H1 (cell line): ENCODE data around the gene RAD23B. TPM values are rescaled to one million over a fixed set of nuclear protein-coding genes. Genes with fewer than 3 reads are reported as not detected.

Source experiments
- ASH2L ChIP-seq: fragments of 200-600, 300-600 bp; sonication (generic); IDR thresholded peaks from one replicate; pipeline ENCODE4 v1.7.1; 2017; ENCODE audit warnings: low read length
- BCL11A ChIP-seq, 2 experiments: IDR thresholded peaks; one replicate each; pipeline ENCODE4 v1.6.1; 2011; ENCODE audit warnings: low read depth in 2 of 2, low read length in 2 of 2, mild to moderate bottlenecking in 2 of 2
- CHD1 ChIP-seq: IDR thresholded peaks from 2 replicates; pipeline ENCODE4 v1.6.1; 2012; ENCODE audit warnings: low read depth, low read length, improper control_type of control experiment
- CREB1 ChIP-seq: IDR thresholded peaks from 2 replicates; pipeline ENCODE4 v1.6.1; 2012; ENCODE audit warnings: inconsistent platforms
- CTBP2 ChIP-seq: IDR thresholded peaks from 2 replicates; pipeline ENCODE4 v1.7.0; 2011; ENCODE audit warnings: borderline replicate concordance, mild to moderate bottlenecking, moderate library complexity, mixed read lengths, low read length; ENCODE audit not compliant: insufficient read depth, insufficient read length
- CTCF ChIP-seq, 3 experiments: IDR thresholded peaks; 1 replicate in 2 of 3; 2 replicates in 1 of 3; pipeline versions ENCODE4 v1.5.1 to v1.6.1; 2011; ENCODE audit warnings: low read length in 3 of 3, mild to moderate bottlenecking in 3 of 3, inconsistent platforms in 2 of 3, low read depth in 1 of 3, moderate library complexity in 1 of 3; ENCODE audit not compliant: insufficient read depth in 1 of 3; ENCODE audit errors: control extremely low read depth in 1 of 3
- E2F6 ChIP-seq: IDR thresholded peaks from 2 replicates; pipeline ENCODE4 v1.6.1; 2012; ENCODE audit warnings: inconsistent platforms
- EZH2 ChIP-seq: fragments of 200-600 bp; sonication (generic); IDR thresholded peaks from 2 replicates; pipeline ENCODE4 v1.7.1; 2012; ENCODE audit warnings: low read depth, mild to moderate bottlenecking, moderate library complexity, low read length, inconsistent platforms; ENCODE audit not compliant: severe bottlenecking
- GABPA ChIP-seq: IDR thresholded peaks from 2 replicates; pipeline ENCODE4 v1.6.1; 2011; ENCODE audit warnings: mild to moderate bottlenecking, low read length, moderate library complexity, borderline replicate concordance; ENCODE audit not compliant: insufficient read depth
- GTF2F1 ChIP-seq: IDR thresholded peaks from 2 replicates; pipeline ENCODE4 v1.6.1; 2012; ENCODE audit warnings: low read depth, low read length, improper control_type of control experiment, borderline replicate concordance
- JUND ChIP-seq: IDR thresholded peaks from 2 replicates; pipeline ENCODE4 v1.6.1; 2011; ENCODE audit warnings: mild to moderate bottlenecking, improper control_type of control experiment, low read length
- KDM5A ChIP-seq: fragments of 200-600 bp; IDR thresholded peaks from 2 replicates; pipeline ENCODE4 v1.7.1; 2012; ENCODE audit warnings: mild to moderate bottlenecking, low read length, inconsistent platforms, mixed read lengths
- MAX ChIP-seq: IDR thresholded peaks from 2 replicates; pipeline ENCODE4 v1.6.1; 2012; ENCODE audit warnings: inconsistent platforms
- RXRA ChIP-seq: IDR thresholded peaks from 2 replicates; pipeline ENCODE4 v1.6.1; 2011; ENCODE audit warnings: low read depth, mild to moderate bottlenecking, low read length, moderate library complexity; ENCODE audit not compliant: insufficient read depth
- SAP30 ChIP-seq: fragments of 300-600 bp; sonication (generic); IDR thresholded peaks from 2 replicates; pipeline ENCODE4 v1.7.1; 2012; ENCODE audit warnings: low read length, moderate library complexity, mild to moderate bottlenecking, inconsistent platforms; ENCODE audit not compliant: insufficient read depth, insufficient replicate concordance
- SP2 ChIP-seq: IDR thresholded peaks from 2 replicates; pipeline ENCODE4 v1.6.1; 2012; ENCODE audit warnings: mild to moderate bottlenecking, low read length, inconsistent platforms
- TAF1 ChIP-seq: IDR thresholded peaks from 2 replicates; pipeline ENCODE4 v1.6.1; 2011; ENCODE audit warnings: mild to moderate bottlenecking, low read depth, low read length
- TAF7 ChIP-seq: optimal IDR thresholded peaks from 2 replicates; pipeline ENCODE3; 2011; ENCODE audit warnings: low read depth, mild to moderate bottlenecking, inconsistent platforms, low read length, moderate library complexity, borderline replicate concordance
- TBP ChIP-seq: IDR thresholded peaks from 2 replicates; pipeline ENCODE4 v1.6.1; 2011; ENCODE audit warnings: low read depth, low read length, improper control_type of control experiment
- ZNF274 ChIP-seq: IDR thresholded peaks from 2 replicates; pipeline ENCODE4 v1.7.0; 2012; ENCODE audit warnings: low read length, borderline replicate concordance; ENCODE audit errors: extremely low read depth
- polyA plus RNA-seq, 7 experiments: library from polyadenylated mRNA; depleted of rRNA in 3 of 7; stranded (reverse) in 5 of 7; unstranded in 2 of 7; fragments of >200 nt in 5 of 7; fragments of 200-250 nt in 2 of 7; gene quantifications; 1 replicate in 5 of 7; 2 replicates in 1 of 7; 4 replicates in 1 of 7; pipeline versions ENCODE4 v1.2.1 to v1.2.3, GENCODE V29; 2011 to 2013; ENCODE audit warnings: missing spikeins in 2 of 7, mixed read lengths in 2 of 7
- total RNA-seq: library from RNA; stranded (reverse); fragmentation: NEBNext Ultra II Directional; extraction: Animal tissue kit (Norgen Biotek cat#: 25700); gene quantifications from 2 replicates; pipeline ENCODE4 v1.2.1, GENCODE V29; 2021

RAD23B gene
- total and polyA plus RNA-seq, 2 of the 8 experiments (the other 6 are each of a cell fraction or from before 2014, with no cell fraction given), result 97.1 to 165 TPM

GRCh38 chr9:107282759-107283622 lies at the start of gene RAD23B (continued):
- TF ChIP-seq CTCF (IDR thresholded peaks at IDR 0.05; ENCODE audit: control extremely low read depth in 1 of 3, insufficient read depth in 1 of 3, low read depth in 1 of 3, low read length in 3 of 3), result no peak
- no peak for TF ChIP-seq ZNF274
- TF ChIP-seq EZH2, result no peak
- no peak for TF ChIP-seq CHD1
- TF ChIP-seq KDM5A, result no peak
- peak; percentile 60 for TF ChIP-seq MAX
- no peak for TF ChIP-seq CTBP2
- TF ChIP-seq RXRA, result no peak
- TF ChIP-seq TAF1, result peak; percentile 92
- TF ChIP-seq ASH2L, result peak; percentile 32
- TF ChIP-seq JUND, result 0 out of 2 replicates have a peak, but pooled peaks have one; percentile 8
- no peak; the same call in 1 of the 2 replicates for TF ChIP-seq E2F6
- peak; percentile 76; the same call in 1 of the 2 replicates for TF ChIP-seq TBP
- TF ChIP-seq SAP30, result no peak
- TF ChIP-seq SP2, result no peak
- no peak for TF ChIP-seq GABPA
- no peak for TF ChIP-seq BCL11A (IDR thresholded peaks at IDR 0.05; ENCODE audit: low read depth in 2 of 2, low read length in 2 of 2)
- no peak for TF ChIP-seq GTF2F1
- no peak; the same call in none of the 2 replicates for TF ChIP-seq CREB1
- TF ChIP-seq TAF7, result peak; percentile 69
